Endothelial cell of umbilical vein (primary cell): ENCODE measurements around the gene DPYD. TPM values are rescaled to one million over a fixed set of nuclear protein-coding genes. Genes with fewer than 3 reads are reported as not detected.

Source experiments
- BruUV-seq: library from RNA; stranded (reverse); fragments of 400-500 nt; replicated peaks from 2 replicates; lab custom pipeline; 2021; lab: Mats Ljungman, UMichigan
- CTCF ChIA-PET: fragments of 300-600, 350-600 bp; sonication (Branson Sonifier 250); formaldehyde crosslinking; loops from one replicate; lab custom pipeline; 2021; ENCODE audit warnings: antibody characterized with exemption, inconsistent platforms; lab: Charles Lee
- POLR2A ChIA-PET: fragments of 300-600, 350-600 bp; sonication (Branson Sonifier 250); formaldehyde crosslinking; loops from one replicate; lab custom pipeline; 2021; ENCODE audit warnings: antibody characterized with exemption, inconsistent platforms; lab: Charles Lee
- DNase-seq: peaks from one replicate; pipeline ENCODE4 v3.0.0-alpha.2; 2011; ENCODE audit warnings: low read depth, low spot score
- FAIRE-seq: peaks from 2 replicates; lab custom pipeline; 2011; peaks lifted over from hg19 to GRCh38; lab: Jason Lieb, UNC
- H2AFZ ChIP-seq: 2 replicates; pipeline ENCODE4 v1.6.0; 2012; ENCODE audit warnings: low read depth, low read length, control low read depth, inconsistent platforms
- H3K27ac ChIP-seq: 2 replicates; pipeline ENCODE4 v1.5.1; 2011; ENCODE audit warnings: low read depth, mild to moderate bottlenecking, control low read depth, low read length, moderate library complexity; ENCODE audit not compliant: insufficient read depth
- H3K27me3 ChIP-seq, 2 experiments: 2 replicates each; pipeline versions ENCODE4 v1.6.0 to v1.6.1; 2011; ENCODE audit warnings: low read length in 2 of 2, mixed read lengths in 1 of 2; ENCODE audit not compliant: control insufficient read depth in 2 of 2, insufficient read depth in 2 of 2
- H3K36me3 ChIP-seq, 2 experiments: 2 replicates in 1 of 2; 3 replicates in 1 of 2; pipeline ENCODE4 v1.5.1; 2011; ENCODE audit warnings: low read length in 2 of 2, mild to moderate bottlenecking in 1 of 2, moderate library complexity in 1 of 2; ENCODE audit not compliant: control insufficient read depth in 2 of 2, insufficient read depth in 2 of 2; ENCODE audit errors: extremely low read depth in 1 of 2
- H3K4me1 ChIP-seq: 3 replicates; pipeline ENCODE4 v1.5.1; 2011; ENCODE audit warnings: mild to moderate bottlenecking, low read length; ENCODE audit not compliant: control insufficient read depth, insufficient read depth; ENCODE audit errors: extremely low read depth
- H3K4me2 ChIP-seq: 2 replicates; pipeline ENCODE4 v1.6.1; 2011; ENCODE audit warnings: low read length, control low read depth, mixed read lengths; ENCODE audit not compliant: insufficient read depth
- H3K4me3 ChIP-seq, 3 experiments: fragments of 200-600 bp in 1 of 3; sonication (generic), shearing (Covaris generic) in 1 of 3; replicated peaks in 1 of 3; 2 replicates each; pipeline ENCODE4 v1.5.1; 2011 to 2016; ENCODE audit warnings: control low read depth in 3 of 3, low read length in 3 of 3, mild to moderate bottlenecking in 2 of 3, inconsistent platforms in 1 of 3, low read depth in 1 of 3, moderate library complexity in 1 of 3; ENCODE audit not compliant: insufficient read depth in 1 of 3
- H3K79me2 ChIP-seq: 2 replicates; pipeline ENCODE4 v1.6.0; 2012; ENCODE audit warnings: low read length, inconsistent platforms; ENCODE audit not compliant: control insufficient read depth, insufficient read depth
- H3K9ac ChIP-seq: replicated peaks from 2 replicates; pipeline ENCODE3; 2011; ENCODE audit warnings: low read length, control low read depth; ENCODE audit not compliant: insufficient read depth; ENCODE audit errors: extremely low read depth
- H3K9me1 ChIP-seq: replicated peaks from 3 replicates; pipeline ENCODE4 v1.6.0; 2011; ENCODE audit warnings: mild to moderate bottlenecking, low read length; ENCODE audit not compliant: control insufficient read depth, insufficient read depth; ENCODE audit errors: extremely low read depth
- H3K9me3 ChIP-seq: replicated peaks from 2 replicates; pipeline ENCODE4 v1.5.1; 2012; ENCODE audit warnings: low read length, inconsistent platforms; ENCODE audit not compliant: control insufficient read depth, insufficient read depth
- H4K20me1 ChIP-seq: replicated peaks from 2 replicates; pipeline ENCODE3; 2011; ENCODE audit warnings: mild to moderate bottlenecking, low read length; ENCODE audit not compliant: control insufficient read depth, insufficient read depth; ENCODE audit errors: extremely low read depth
- EZH2 ChIP-seq: IDR thresholded peaks from 2 replicates; pipeline ENCODE4 v1.6.1; 2012; ENCODE audit warnings: borderline replicate concordance, low read depth, mild to moderate bottlenecking, moderate library complexity, low read length, inconsistent platforms; ENCODE audit not compliant: severe bottlenecking
- FOS ChIP-seq: IDR thresholded peaks from 2 replicates; pipeline ENCODE4 v1.6.1; 2011; ENCODE audit warnings: mild to moderate bottlenecking, low read length, moderate library complexity, borderline replicate concordance; ENCODE audit not compliant: insufficient read depth
- GATA2 ChIP-seq: IDR thresholded peaks from 2 replicates; pipeline ENCODE4 v1.7.0; 2011; ENCODE audit warnings: low read depth, mild to moderate bottlenecking, moderate library complexity, mixed read lengths, low read length; ENCODE audit not compliant: insufficient read length, insufficient read depth
- JUN ChIP-seq: IDR thresholded peaks from 2 replicates; pipeline ENCODE4 v1.6.1; 2011; ENCODE audit warnings: borderline replicate concordance, low read depth; ENCODE audit not compliant: insufficient read length, insufficient read depth
- MYC ChIP-seq: IDR thresholded peaks from one replicate; pipeline ENCODE4 v1.6.1; 2011; ENCODE audit warnings: mild to moderate bottlenecking, low read depth, low read length
- POLR2A ChIP-seq: IDR thresholded peaks from 2 replicates; pipeline ENCODE4 v1.6.1; 2012; ENCODE audit warnings: low read depth, mild to moderate bottlenecking, control low read depth, low read length
- POLR2AphosphoS5 ChIP-seq: IDR thresholded peaks from 2 replicates; pipeline ENCODE4 v1.6.1; 2012; ENCODE audit warnings: low read depth, mild to moderate bottlenecking, control low read depth, low read length, moderate library complexity; ENCODE audit not compliant: insufficient read depth
- dilution Hi-C: fragments of 300-500 bp; cut with MboI; formaldehyde crosslinking; loops from one replicate; pipeline ENCODE4 v1.15.0; 2019; ENCODE audit warnings: low sequenced_read_pairs; ENCODE audit not compliant: extremely low pct_ligation_motif_present
- intact Hi-C: fragments of 100-400 bp; cut with micrococcal nuclease; formaldehyde crosslinking; loops from one replicate; pipeline ENCODE4 v1.10.0; 2022
- polyA plus RNA-seq, 4 experiments: library from polyadenylated mRNA; depleted of rRNA in 3 of 4; stranded (reverse) in 3 of 4; unstranded in 1 of 4; fragments of >200 nt; gene quantifications; 2 replicates each; pipeline versions ENCODE4 v1.2.1 to v1.2.3, GENCODE V29; 2011 to 2012; ENCODE audit warnings: missing spikeins in 1 of 4
- total RNA-seq: library from RNA; stranded (reverse); gene quantifications from 2 replicates; pipeline ENCODE4 v1.2.3, GENCODE V29; 2021
- TF ChIP-seq, protein P1 (sequence below): IDR thresholded peaks from 2 replicates; pipeline ENCODE4 v1.6.1; 2011; ENCODE audit not compliant: insufficient read depth, insufficient read length
- TF ChIP-seq, protein P2 (sequence below), 2 donors: IDR thresholded peaks; 1 replicate in 1 of 2; 2 replicates in 1 of 2; pipeline ENCODE4 v1.5.1; 2011; ENCODE audit warnings: low read length in 2 of 2, mild to moderate bottlenecking in 2 of 2, moderate library complexity in 2 of 2, control low read depth in 1 of 2, inconsistent platforms in 1 of 2, low read depth in 1 of 2; ENCODE audit not compliant: insufficient read depth in 1 of 2; ENCODE audit errors: extremely low read depth in 1 of 2

Gene DPYD
- total and polyA plus RNA-seq, 2 donors (not counting 3 experiments of a cell fraction or from before 2014, with no cell fraction given), result 4.6 to 15.1 TPM

DNA sequence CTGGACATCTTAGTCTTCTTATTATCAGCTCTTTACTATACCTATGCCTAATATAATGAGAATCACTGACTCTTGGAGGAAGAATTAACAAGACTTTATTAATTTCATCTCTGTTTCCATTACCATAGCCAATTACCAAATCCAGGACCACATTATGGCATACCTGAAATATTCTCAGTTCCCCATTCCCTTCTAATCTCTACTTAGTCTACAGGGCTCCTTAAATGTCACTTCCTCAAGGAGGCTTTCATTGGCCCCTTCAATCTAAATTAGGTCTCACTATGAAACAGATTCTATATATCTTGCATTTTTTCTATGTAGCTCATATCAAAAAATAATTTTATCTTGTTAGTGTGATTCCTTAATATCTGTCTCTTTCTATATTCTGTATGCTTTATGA is 828.0 kb downstream of the DPYD start:
- TF ChIP-seq, protein P1, sequence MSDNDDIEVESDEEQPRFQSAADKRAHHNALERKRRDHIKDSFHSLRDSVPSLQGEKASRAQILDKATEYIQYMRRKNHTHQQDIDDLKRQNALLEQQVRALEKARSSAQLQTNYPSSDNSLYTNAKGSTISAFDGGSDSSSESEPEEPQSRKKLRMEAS, result no peak
- TF ChIP-seq, protein P2, sequence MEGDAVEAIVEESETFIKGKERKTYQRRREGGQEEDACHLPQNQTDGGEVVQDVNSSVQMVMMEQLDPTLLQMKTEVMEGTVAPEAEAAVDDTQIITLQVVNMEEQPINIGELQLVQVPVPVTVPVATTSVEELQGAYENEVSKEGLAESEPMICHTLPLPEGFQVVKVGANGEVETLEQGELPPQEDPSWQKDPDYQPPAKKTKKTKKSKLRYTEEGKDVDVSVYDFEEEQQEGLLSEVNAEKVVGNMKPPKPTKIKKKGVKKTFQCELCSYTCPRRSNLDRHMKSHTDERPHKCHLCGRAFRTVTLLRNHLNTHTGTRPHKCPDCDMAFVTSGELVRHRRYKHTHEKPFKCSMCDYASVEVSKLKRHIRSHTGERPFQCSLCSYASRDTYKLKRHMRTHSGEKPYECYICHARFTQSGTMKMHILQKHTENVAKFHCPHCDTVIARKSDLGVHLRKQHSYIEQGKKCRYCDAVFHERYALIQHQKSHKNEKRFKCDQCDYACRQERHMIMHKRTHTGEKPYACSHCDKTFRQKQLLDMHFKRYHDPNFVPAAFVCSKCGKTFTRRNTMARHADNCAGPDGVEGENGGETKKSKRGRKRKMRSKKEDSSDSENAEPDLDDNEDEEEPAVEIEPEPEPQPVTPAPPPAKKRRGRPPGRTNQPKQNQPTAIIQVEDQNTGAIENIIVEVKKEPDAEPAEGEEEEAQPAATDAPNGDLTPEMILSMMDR (IDR thresholded peaks at IDR 0.05; ENCODE audit: extremely low read depth in 1 of 2, insufficient read depth in 1 of 2, low read depth in 1 of 2, low read length in 2 of 2), result no peak
- TF ChIP-seq MYC (no peak), FOS (no peak), GATA2 (no peak), EZH2 (no peak), POLR2AphosphoS5 (no peak), JUN (no peak), POLR2A (no peak)
- Histone ChIP-seq H3K27me3 (no peaks in the 10 kb centered on the region), H3K4me3 (no peak overlapping the region), H4K20me1 (no peaks in the 10 kb centered on the region), H3K9ac (no peak overlapping the region), H3K79me2 (no peaks in the 10 kb centered on the region), H3K9me3 (no peaks in the 10 kb centered on the region), H3K36me3 (no peaks in the 10 kb centered on the region), H3K4me2 (no peak overlapping the region), H3K27ac (no peak overlapping the region), H2AFZ (no peak overlapping the region), H3K4me1 (peaks cover 33% of the 10 kb centered on the region), H3K9me1 (peaks cover 2% of the 10 kb centered on the region)
- CTCF ChIA-PET, result interaction anchor here (0.7 to 3.3 kb wide), 5 partner anchors 11 to 686 kb away, joined by 3 to 9 read pairs (median 5); no protein-coding TSS in a partner anchor
- POLR2A ChIA-PET, result no interaction called here
- dilution Hi-C loops, result no loop called here
- intact Hi-C loops, result loop anchor here (10.0 kb wide), 1 partner anchor 1402 kb away; no protein-coding TSS in a partner anchor
- no TSS peak for BruUV-seq
- FAIRE-seq (no peak), DNase-seq (no peak)
